Measurements from ENCODE around the gene MINDY2.
"Not testable (repeated sequence)": the region's sequence is repeated elsewhere in the genome, so short reads cannot be mapped to it uniquely, and the experiment has no call there.

Gene MINDY2

GRCh38 chr15:58880320-58880719, 109.2 kb downstream of the MINDY2 start:
- no peak for DNase-seq (ENCODE audit: low read depth in 2 of 3, low spot score in 1 of 3)

DNA sequence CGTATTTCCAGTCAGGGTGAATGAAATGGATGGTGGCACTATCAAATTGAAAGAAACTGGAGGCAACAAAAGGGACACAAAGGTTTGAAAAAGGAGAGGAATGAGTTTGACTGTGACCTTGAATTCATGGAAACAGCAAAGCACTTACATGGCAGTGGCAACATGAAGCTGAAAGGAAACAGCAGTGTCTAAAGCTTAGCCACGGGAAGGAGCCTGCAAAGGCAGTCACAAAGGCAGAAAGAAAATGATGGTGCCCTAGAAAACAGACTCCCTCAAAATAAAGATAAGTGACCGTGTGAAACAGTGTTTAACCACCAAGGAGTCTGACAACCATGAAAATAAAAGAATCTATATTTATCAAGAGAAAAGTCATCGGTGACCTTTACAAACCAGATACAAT, 111.1 kb downstream of the MINDY2 start:
- DNase-seq (ENCODE audit: low read depth in 2 of 3, low spot score in 1 of 3): no peak

- DNase-seq (ENCODE audit: low read depth in 2 of 3, low spot score in 1 of 3): not testable (repeated sequence)
These were observed 112.8 kb downstream of the MINDY2 start for GRCh38 chr15:58883926-58884325.

- DNase-seq (ENCODE audit: low read depth in 2 of 3, low spot score in 1 of 3): no peak
These were observed 115.8 kb downstream of the MINDY2 start for GRCh38 chr15:58886921-58887320.

GRCh38 chr15:58889363-58889762, 118.3 kb downstream of the MINDY2 start:
- no peak for DNase-seq (ENCODE audit: low read depth in 2 of 3, low spot score in 1 of 3)

GRCh38 chr15:58898150-58898680, 127.1 kb downstream of the MINDY2 start:
- no peak for DNase-seq (ENCODE audit: low read depth in 2 of 3, low spot score in 1 of 3)

GRCh38 chr15:58900631-58901030, 129.5 kb downstream of the MINDY2 start:
- DNase-seq (ENCODE audit: low read depth in 2 of 3, low spot score in 1 of 3): no peak

GRCh38 chr15:58908550-58909309, 137.6 kb downstream of the MINDY2 start:
- DNase-seq (ENCODE audit: low read depth in 2 of 3, low spot score in 1 of 3): no peak

DNA sequence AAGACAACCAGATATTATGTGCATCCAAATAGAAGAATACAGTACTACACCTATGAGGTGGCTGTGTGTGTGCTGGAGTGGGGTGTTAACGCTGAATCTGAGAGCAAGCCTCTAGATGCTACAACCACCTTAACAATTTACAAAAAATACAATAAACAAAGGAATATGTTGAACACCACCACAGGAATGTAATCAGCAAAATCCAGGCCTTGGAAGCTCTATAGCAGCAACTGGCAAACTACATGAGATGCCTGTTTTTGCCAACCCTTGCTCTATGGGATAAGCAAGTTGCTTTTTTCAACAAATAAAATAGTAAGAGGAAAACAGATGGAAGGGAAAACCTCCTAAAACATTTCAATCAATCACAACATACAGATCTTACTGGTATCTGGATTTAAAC, 138.5 kb downstream of the MINDY2 start:
- DNase-seq (ENCODE audit: low read depth in 2 of 3, low spot score in 1 of 3): no peak

- no peak for DNase-seq (ENCODE audit: low read depth in 2 of 3, low spot score in 1 of 3)
These were observed 139.4 kb downstream of the MINDY2 start for GRCh38 chr15:58910456-58910855.

Measured in stimulated activated CD4-positive, alpha-beta T cell treated with anti-CD3 and anti-CD28 coated beads, Interleukin-12 subunit alpha, Interleukin-12 subunit beta, amount 100 ng/mL, for 48 hours (primary cell).